Kidney glomerular epithelial cell (primary cell): ENCODE data around the gene MT3.

ENCODE experiments used
- DNase-seq: peaks from one replicate; lab custom pipeline; 2025; lab: John Stamatoyannopoulos, UW

MT3 gene

DNA sequence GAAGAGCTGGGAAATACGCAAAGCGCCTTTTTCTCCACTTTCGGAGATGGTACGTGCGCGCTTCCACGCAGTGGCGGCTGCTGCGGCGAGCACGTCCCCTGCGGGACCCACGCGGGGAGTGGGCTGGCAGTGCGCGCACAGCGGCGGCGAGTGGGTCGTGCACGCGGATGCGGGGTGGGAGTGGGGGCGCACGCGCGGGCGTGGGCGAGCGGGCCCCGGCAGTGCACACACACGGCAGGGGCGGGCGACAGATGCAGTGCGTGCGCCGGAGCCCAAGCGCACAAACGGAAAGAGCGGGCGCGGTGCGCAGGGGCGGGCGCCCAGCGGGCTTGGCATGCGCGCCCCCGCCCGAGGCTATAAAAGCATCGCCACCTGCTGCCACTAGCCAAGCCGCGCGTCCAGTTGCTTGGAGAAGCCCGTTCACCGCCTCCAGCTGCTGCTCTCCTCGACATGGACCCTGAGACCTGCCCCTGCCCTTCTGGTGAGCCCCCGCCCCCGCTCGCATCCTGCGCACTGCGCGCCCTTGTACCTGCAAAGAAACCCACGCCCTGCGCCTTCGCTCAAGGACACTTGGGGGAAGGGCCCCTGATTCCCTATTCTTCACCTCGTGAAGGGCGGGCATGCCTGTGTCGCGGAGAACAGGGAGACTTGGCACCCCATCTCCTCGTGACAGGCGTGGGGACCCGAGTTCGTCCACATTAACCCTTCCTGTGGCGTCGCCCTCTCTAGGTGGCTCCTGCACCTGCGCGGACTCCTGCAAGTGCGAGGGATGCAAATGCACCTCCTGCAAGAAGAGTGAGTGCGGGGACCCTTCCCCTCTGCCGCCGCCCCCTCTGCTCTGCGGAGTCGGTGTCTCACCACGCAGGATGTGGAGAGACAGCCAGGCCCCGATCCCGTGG is at the start of gene MT3:
Gene MT3, plus strand, starts transcription at position 388 of the 899 bp plus-strand sequence. Its CDS starts 63 bp downstream, at position 451.
- DNase-seq = no peak

DNA sequence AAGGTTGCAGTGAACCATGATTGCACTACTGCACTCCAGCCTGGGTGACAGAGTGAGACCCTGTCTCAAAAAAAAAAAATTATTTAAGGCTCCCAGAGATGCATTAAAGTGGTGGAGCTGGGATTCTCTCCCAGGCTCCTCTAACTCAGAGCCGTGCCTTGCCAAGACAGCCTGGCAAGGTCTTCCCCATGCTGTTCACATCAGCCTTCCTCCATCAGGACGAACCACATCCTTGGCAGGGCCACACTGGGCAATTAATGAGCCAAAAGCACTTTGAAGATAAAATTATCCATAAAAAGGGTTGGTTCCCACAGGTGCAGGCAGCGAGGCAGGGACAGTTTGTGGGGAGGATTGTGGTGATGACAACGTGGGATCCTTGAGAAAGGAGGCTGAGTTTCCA is 49.7 kb upstream of the MT3 start:
- no peak for DNase-seq

- no peak for DNase-seq
Observed at GRCh38 chr16:56542039-56542438, 47.3 kb upstream of the MT3 start.

GRCh38 chr16:56547120-56547948 is 42.0 kb upstream of the MT3 start:
- DNase-seq = no peak

DNA sequence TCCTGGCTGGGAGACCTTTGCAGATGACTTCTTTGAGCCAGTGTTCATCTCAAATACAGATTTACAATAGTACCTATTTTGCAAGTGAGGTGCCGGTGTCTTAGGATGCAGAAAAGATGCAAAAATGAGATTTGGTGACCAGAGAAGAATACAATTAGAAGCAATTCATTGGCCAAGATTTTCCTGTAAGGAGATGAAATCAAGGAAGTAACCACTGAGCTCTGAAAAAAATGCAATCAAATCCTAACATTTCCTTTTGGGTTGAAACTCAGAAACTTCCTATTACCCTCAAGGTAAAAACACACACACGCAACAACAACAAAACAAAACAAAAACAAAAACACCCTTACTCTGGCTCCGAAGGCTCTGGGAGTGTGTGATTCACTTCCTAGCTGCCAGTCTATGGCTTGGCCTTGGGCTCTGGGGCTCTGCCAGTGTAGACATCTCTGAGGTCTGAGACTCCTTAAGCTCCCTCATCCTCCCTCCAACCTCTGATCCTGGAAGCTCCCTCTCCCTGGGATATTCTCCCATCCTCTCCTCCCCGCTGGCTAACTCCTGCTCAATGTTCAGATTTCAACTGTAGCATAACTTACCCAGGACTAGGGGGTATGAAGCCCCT is 41.3 kb upstream of the MT3 start:
- no peak for DNase-seq

GRCh38 chr16:56549161-56549560 is 40.2 kb upstream of the MT3 start:
- DNase-seq = no peak

DNA sequence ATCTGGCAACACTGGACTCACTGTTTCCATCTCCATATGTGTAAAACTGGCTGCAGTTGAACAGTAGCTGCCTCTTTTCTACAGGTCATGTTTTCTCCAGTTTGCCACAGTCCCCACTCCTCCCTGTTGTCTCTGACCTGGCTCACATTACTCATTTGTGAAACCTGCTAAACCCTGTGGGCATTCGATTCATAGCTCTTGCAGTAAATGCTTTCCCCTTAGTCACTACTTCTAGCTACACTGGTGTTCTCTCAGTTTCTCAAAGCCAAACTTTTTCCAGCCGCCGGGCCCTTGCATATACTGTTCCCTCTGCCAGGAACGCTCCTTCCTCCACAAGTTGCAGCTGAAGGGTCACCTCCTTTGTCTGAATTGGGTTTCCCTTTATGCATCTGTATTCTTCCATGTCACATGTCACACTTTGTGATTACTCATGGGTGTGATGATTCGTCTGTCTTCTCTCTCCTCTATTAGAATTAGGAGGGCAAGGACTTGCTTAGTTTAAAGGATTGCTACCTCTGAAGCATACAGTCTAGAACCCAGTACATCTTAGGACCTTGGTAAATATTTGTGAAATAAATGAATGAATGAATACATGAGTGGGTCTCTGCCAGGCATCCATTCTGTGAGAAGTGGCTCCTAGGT is 39.5 kb upstream of the MT3 start:
- no peak for DNase-seq

- no peak for DNase-seq
Observed at GRCh38 chr16:56551796-56552738, 37.3 kb upstream of the MT3 start.

- no peak for DNase-seq
Observed at GRCh38 chr16:56554441-56554840, 34.9 kb upstream of the MT3 start.

DNA sequence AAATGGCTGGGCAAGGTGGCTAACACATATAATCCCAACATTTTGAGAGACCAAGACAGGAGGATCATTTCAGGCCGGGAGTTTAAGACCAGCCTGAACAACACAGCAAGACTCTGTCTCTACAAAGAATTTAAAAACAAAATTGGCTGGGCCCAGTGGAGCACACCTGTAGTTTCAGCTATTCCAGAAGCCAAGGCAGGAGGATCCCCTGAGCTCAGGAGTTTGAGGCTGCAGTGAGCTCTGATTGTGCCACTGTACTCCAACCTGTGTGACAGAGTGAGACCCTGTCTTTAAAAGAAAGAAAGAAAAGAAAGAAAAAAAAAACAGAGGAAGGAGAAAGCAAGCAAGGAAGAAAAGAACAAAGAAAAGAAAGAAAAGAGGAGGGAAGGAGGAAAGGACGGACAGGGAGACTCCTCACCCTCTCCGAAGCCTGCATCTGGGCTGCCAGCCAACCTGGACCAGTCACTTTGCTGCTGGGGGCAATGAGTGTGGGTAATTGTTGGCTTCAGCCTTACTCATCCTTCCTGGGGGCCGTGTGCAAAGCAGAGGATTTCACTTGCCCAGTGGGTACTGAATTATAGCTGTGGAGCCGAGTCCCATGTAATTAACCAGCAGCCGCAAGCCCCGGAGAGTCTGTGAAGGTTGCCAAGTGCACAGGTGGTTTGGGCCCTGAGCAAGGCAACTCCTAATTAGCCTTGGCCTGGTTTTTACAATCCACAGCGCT is 31.1 kb upstream of the MT3 start:
- peak; percentile 66 for DNase-seq

DNA sequence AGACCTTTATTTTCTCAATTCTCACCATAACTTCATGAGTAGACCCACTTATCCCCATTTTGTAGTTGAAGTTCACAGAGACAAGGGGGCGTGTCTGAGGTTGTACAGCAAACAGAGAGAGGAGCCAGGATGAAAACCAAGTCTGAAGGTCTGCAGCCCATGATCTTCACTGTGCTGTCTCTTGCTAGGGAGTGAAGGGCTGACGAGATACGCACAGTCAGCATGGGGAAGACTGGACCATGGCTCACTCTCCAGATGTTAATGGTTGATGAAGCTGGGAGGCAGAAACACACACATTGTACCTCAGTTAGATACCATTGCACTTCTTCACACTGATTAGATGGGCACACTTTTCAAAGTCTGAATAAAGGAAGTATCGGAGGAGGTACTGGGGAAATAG is 30.2 kb upstream of the MT3 start:
- DNase-seq = no peak

DNA sequence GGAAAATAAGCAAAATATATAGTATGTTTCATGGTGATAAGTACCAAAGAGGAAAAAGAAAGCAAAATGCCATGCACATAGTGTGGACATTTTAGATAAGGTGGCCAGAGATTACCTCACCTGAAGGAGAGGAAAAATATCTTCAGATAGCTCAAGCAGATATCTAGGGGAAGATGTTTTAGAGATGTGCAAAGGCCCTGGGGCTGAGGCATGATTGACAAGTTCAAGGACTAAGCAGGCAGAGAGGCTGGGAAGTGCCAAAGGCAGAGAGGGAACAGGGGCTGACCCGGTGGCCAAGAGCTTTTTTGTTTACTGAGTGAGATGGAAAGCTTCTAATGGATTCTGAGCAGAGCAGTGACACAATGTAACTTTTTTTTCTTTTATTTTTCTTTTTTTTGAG is 28.9 kb upstream of the MT3 start:
- DNase-seq = no peak

GRCh38 chr16:56561126-56561525 is 28.2 kb upstream of the MT3 start:
- no peak for DNase-seq

GRCh38 chr16:56564793-56565477 is 24.4 kb upstream of the MT3 start, which contains the start of gene MT4:
TSS of gene MT4 (plus strand) at chr16:56565073. CDS start at chr16:56565129, 56 bp downstream.
- no peak for DNase-seq

- DNase-seq = no peak
Observed at GRCh38 chr16:56569971-56570370, 19.4 kb upstream of the MT3 start.

GRCh38 chr16:56571525-56571924 is 17.8 kb upstream of the MT3 start:
- DNase-seq = no peak

- no peak for DNase-seq
Observed at GRCh38 chr16:56574625-56575024, 14.7 kb upstream of the MT3 start.

- peak; percentile 25 for DNase-seq
Observed at GRCh38 chr16:56576585-56577299, 12.6 kb upstream of the MT3 start.

- DNase-seq = no peak
Observed at GRCh38 chr16:56577300-56577625, 12.1 kb upstream of the MT3 start.
